Dedifferentiated amniotic fluid mesenchymal stem cell (primary cell): ENCODE data around the gene GOLGA8J.
"Not testable (repeated sequence)": the region's sequence is repeated elsewhere in the genome, so short reads cannot be mapped to it uniquely, and the experiment has no call there.

ENCODE experiments used
- DNase-seq: peaks from one replicate; pipeline ENCODE4 v3.0.0-alpha.2; 2016; ENCODE audit errors: extremely low spot score

GOLGA8J gene

GRCh38 chr15:30072630-30073029, 10.1 kb upstream of the GOLGA8J start:
- no peak for DNase-seq

DNA sequence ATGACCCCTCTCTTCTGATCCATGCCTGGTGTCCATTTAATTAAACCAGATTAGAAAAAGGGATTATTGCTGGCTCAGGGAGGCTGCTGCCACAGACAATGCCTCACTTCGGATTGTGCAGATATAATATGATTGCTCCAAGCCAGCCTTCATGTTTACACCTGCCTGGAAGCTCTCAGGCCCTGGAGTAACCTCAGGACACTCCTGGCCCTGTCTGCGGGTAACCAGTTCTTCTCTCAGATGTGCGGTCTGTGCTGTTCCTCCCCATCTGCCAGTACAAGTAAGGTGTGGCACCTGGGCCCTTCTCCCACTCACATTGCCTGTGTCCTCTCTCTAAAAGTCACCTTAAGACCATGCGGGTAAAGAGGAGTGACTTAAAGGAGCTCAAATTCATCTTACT, 8.8 kb upstream of the GOLGA8J start:
- DNase-seq, result no peak

DNA sequence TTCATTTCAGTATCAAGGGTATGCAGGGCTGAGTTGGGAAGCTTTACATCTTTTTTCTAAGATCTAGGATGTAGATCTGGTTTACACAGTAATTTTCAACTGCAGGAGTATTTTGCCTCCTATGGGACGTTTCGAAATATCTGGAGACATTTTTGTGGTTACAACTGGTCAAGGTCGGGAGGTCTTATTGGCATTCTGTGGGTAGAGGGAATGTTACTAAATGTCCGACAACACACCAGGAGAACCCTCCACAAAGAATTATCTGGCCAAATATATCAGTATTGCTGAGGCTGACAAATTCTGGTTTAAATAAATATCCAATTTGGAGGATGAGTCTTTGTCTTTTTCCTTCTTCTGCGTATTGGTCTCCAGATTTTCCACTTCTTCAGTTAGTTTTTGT, 1.9 kb upstream of the GOLGA8J start:
- DNase-seq, result peak; percentile 59

- DNase-seq, result not testable (repeated sequence)
Measured at GRCh38 chr15:30097827-30098226, 15.1 kb downstream of the GOLGA8J start.

- not testable (repeated sequence) for DNase-seq
Measured at GRCh38 chr15:30102890-30103289, 20.1 kb downstream of the GOLGA8J start.

- not testable (repeated sequence) for DNase-seq
Measured at GRCh38 chr15:30103941-30104507, 21.3 kb downstream of the GOLGA8J start.

DNA sequence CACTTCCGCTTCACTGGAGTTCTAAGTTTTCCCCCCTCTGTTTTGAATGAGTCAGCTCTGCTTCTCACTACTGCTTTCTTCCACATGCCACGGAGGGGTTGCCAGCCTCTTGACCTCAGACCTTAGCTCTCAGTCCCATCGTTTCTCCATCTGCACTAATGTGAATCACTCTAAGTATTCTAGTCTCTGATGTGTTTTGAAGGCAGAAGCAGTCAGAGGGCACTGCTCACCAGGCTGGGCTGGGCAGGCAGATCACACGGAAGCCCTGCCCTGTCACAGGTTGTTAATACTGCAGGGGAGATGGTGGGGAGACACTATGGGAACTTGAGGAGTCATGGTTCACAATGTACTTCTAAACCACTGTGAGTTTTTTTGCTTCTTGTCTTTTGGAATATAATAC, 27.8 kb downstream of the GOLGA8J start:
- not testable (repeated sequence) for DNase-seq

- not testable (repeated sequence) for DNase-seq
Measured at GRCh38 chr15:30130066-30130465, 47.3 kb downstream of the GOLGA8J start.

DNA sequence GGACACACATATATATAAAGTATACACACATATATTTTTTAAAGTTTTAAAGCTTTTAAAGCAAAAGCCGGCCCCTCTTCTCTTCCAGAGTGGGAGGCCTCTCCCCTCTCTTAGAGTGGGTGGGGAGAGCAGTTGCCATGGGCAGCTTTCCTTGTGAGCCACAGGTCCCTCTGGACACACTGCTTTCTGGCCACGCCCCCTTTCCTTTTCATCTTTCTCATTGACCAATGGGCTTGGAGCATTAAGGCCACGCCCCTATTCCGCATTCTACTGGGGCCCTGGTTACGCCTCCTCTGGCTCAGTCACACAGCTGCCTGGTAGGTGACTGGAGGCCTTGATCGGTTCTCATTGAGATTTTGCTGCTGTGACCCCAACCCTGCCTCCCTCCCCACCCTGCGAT, 52.0 kb downstream of the GOLGA8J start, which contains the start of gene GOLGA8T:
TSS of gene GOLGA8T (plus strand) at position 301 of the 400 bp plus-strand sequence. CDS start at position 399, 98 bp downstream.
- not testable (repeated sequence) for DNase-seq
